Ascending aorta (tissue), 2 donors: ENCODE data around the gene DHRS11. TPM values are rescaled to one million over a fixed set of nuclear protein-coding genes. Genes with fewer than 3 reads are reported as not detected.

Experiments
- DNase-seq, 2 donors: peaks; one replicate each; pipeline ENCODE4 v3.0.0-alpha.2; 2019; ENCODE audit warnings: low spot score in 2 of 2
- H3K27ac ChIP-seq, 2 donors: fragments of 200-600 bp; sonication (generic); one replicate each; pipeline ENCODE4 v1.5.1; 2016 to 2017; ENCODE audit warnings: mild to moderate bottlenecking in 1 of 2
- H3K27me3 ChIP-seq: fragments of 200-600 bp; sonication (generic); one replicate; pipeline ENCODE4 v1.5.1; 2017
- H3K36me3 ChIP-seq, 2 donors: fragments of 200-600 bp; sonication (generic); one replicate each; pipeline ENCODE4 v1.5.1; 2016
- H3K4me1 ChIP-seq, 2 donors: fragments of 200-600 bp; sonication (generic); one replicate each; pipeline ENCODE4 v1.5.1; 2016 to 2017; ENCODE audit warnings: mild to moderate bottlenecking in 1 of 2
- H3K4me3 ChIP-seq, 2 donors: fragments of 200-600 bp; sonication (generic); one replicate each; pipeline ENCODE4 v1.5.1; 2016 to 2017; ENCODE audit warnings: mild to moderate bottlenecking in 1 of 2
- H3K9me3 ChIP-seq, 2 donors: fragments of 200-600 bp; sonication (generic); one replicate each; pipeline ENCODE4 v1.5.1; 2016
- intact Hi-C: fragments of 100-400 bp; cut with DNase I; formaldehyde crosslinking; loops from one replicate; pipeline ENCODE4 v1.15.1; 2023
- total RNA-seq: library from RNA; depleted of rRNA; stranded (reverse); fragments of >200 nt; gene quantifications from one replicate; pipeline ENCODE4 v1.1.0, GENCODE V29; 2016
- TF ChIP-seq, protein P1 (sequence below), 3 experiments: fragments of 200-600 bp in 2 of 3; fragments of 450-650 bp in 1 of 3; sonication (generic) in 2 of 3; IDR thresholded peaks; one replicate each; pipeline ENCODE4 v1.5.1; 2016 to 2019; ENCODE audit warnings: antibody characterized with exemption in 3 of 3, mild to moderate bottlenecking in 1 of 3, moderate library complexity in 1 of 3

DHRS11 gene
- total RNA-seq, 1 donor from 2014 or later, result 11.8 TPM

DNA sequence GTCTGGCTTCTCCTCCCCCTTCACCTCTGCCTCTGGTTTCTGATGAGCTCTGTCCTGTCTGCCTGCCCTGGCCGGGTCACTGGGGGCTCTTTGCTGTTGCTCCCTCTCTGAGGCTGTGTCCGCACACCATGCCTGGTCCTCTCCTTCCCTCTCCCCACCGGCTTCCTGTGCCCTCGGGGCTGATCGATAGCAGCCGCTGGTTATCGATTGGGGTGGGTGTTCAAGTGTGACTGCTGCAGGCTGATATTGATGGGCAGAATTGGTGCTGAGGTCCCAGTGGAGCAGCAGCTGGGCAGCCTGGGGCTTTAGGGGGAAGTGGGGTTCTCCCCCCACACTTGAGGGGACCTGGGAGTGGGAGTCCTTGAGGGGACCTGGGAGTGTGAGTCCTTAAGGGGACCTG is 26.1 kb downstream of the DHRS11 start:
- Histone ChIP-seq H3K27ac (no peak overlapping the region), H3K4me1 (no peaks in the 10 kb centered on the region), H3K27me3 (no peaks in the 10 kb centered on the region), H3K9me3 (no peaks in the 10 kb centered on the region), H3K4me3 (no peak overlapping the region), H3K36me3 (no peaks in the 10 kb centered on the region)
- TF ChIP-seq, protein P1, sequence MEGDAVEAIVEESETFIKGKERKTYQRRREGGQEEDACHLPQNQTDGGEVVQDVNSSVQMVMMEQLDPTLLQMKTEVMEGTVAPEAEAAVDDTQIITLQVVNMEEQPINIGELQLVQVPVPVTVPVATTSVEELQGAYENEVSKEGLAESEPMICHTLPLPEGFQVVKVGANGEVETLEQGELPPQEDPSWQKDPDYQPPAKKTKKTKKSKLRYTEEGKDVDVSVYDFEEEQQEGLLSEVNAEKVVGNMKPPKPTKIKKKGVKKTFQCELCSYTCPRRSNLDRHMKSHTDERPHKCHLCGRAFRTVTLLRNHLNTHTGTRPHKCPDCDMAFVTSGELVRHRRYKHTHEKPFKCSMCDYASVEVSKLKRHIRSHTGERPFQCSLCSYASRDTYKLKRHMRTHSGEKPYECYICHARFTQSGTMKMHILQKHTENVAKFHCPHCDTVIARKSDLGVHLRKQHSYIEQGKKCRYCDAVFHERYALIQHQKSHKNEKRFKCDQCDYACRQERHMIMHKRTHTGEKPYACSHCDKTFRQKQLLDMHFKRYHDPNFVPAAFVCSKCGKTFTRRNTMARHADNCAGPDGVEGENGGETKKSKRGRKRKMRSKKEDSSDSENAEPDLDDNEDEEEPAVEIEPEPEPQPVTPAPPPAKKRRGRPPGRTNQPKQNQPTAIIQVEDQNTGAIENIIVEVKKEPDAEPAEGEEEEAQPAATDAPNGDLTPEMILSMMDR (IDR thresholded peaks at IDR 0.05), result no peak
- intact Hi-C loops, result no loop called here
- DNase-seq, result no peak

GRCh38 chr17:36623281-36623680 is 31.6 kb downstream of the DHRS11 start:
- Histone ChIP-seq H3K36me3 (no peaks in the 10 kb centered on the region), H3K27ac (no peak overlapping the region), H3K27me3 (no peaks in the 10 kb centered on the region), H3K4me3 (no peak overlapping the region), H3K9me3 (no peaks in the 10 kb centered on the region), H3K4me1 (no peaks in the 10 kb centered on the region)
- TF ChIP-seq, protein P1 (IDR thresholded peaks at IDR 0.05), result no peak
- no peak for DNase-seq
- intact Hi-C loops, result no loop called here

DNA sequence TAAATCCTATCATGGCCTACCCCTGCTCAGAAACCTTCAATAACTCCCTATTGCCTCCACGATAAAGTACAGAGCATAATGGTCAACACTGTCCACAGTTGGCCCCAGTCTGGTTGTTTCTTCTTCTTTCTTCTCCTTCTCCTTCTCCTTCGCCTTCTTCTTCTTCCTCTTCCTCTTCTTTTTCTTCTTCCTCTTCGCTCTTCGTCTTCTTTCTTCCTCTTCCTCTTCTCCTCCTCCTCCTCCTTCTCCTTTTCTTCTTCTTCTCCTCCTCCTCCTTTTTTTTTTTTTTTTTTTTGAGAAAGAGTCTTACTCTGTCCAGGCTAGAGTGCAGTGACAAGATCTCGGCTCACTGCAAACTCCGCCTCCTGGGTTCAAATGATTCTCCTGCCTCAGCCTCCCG is 33.5 kb downstream of the DHRS11 start:
- DNase-seq, result no peak
- no peaks in the 10 kb centered on the region for H3K36me3 ChIP-seq
- no peak overlapping the region for H3K4me3 ChIP-seq
- H3K27me3 ChIP-seq, result no peaks in the 10 kb centered on the region
- TF ChIP-seq, protein P1 (IDR thresholded peaks at IDR 0.05), result no peak
- intact Hi-C loops, result loop anchor here (5.0 kb wide), 1 partner anchor 617 kb away; no protein-coding TSS in a partner anchor
- H3K9me3 ChIP-seq, result no peaks in the 10 kb centered on the region
- H3K27ac ChIP-seq, result no peak overlapping the region
- no peaks in the 10 kb centered on the region for H3K4me1 ChIP-seq

- H3K4me3 ChIP-seq, result no peak overlapping the region
- intact Hi-C loops, result loop anchor here (5.0 kb wide), 1 partner anchor 615 kb away; no protein-coding TSS in a partner anchor
- no peaks in the 10 kb centered on the region for H3K9me3 ChIP-seq
- no peak overlapping the region for H3K27ac ChIP-seq
- TF ChIP-seq, protein P1 (IDR thresholded peaks at IDR 0.05), result no peak
- no peaks in the 10 kb centered on the region for H3K36me3 ChIP-seq
- DNase-seq, result no peak
- no peaks in the 10 kb centered on the region for H3K27me3 ChIP-seq
- no peaks in the 10 kb centered on the region for H3K4me1 ChIP-seq
Measured at GRCh38 chr17:36627101-36627500, 35.4 kb downstream of the DHRS11 start.

GRCh38 chr17:36628576-36628975 is 36.9 kb downstream of the DHRS11 start:
- Histone ChIP-seq H3K27me3 (no peaks in the 10 kb centered on the region), H3K4me1 (no peaks in the 10 kb centered on the region), H3K4me3 (no peak overlapping the region), H3K9me3 (no peaks in the 10 kb centered on the region), H3K27ac (no peak overlapping the region), H3K36me3 (no peaks in the 10 kb centered on the region)
- no peak for DNase-seq
- intact Hi-C loops, result loop anchor here (5.0 kb wide), 1 partner anchor 614 kb away; no protein-coding TSS in a partner anchor
- TF ChIP-seq, protein P1 (IDR thresholded peaks at IDR 0.05), result no peak
